NCI-H2107 treated with DMSO at 0.1 percent for 48 hours (cell line): ENCODE results near the gene BCL2L13.
A peak's percentile ranks its signal among the peaks of the same experiment; 100 is the strongest.

Experiments
- DNase-seq: peaks from one replicate; lab custom pipeline; 2025; ENCODE audit not compliant: unreplicated experiment; lab: John Stamatoyannopoulos, UW

Gene BCL2L13

GRCh38 chr22:17777005-17777716, 138.6 kb downstream of the BCL2L13 start:
- DNase-seq: no peak

- no peak for DNase-seq
These were observed 139.1 kb downstream of the BCL2L13 start for GRCh38 chr22:17777717-17778044.

GRCh38 chr22:17778412-17778976, 139.9 kb downstream of the BCL2L13 start:
- no peak for DNase-seq

GRCh38 chr22:17779286-17780115, 140.9 kb downstream of the BCL2L13 start:
- DNase-seq: peak; percentile 48

GRCh38 chr22:17780116-17780740, 141.7 kb downstream of the BCL2L13 start:
- DNase-seq: no peak
